ENCODE results near the gene PLSCR3. TPM values are rescaled to one million over a fixed set of nuclear protein-coding genes. Genes with fewer than 3 reads are reported as not detected.

PLSCR3 gene
- total RNA-seq, 1 experiment from 2014 or later, result 53.0 TPM

GRCh38 chr17:7442142-7442541 lies 47.8 kb upstream of the PLSCR3 start:
- CTCF ChIA-PET, result interaction anchor here (0.5 kb wide), 2 partner anchors 24 to 80 kb away, joined by 3 to 6 read pairs; no protein-coding TSS in a partner anchor
- no peak overlapping the region for H3K4me2 ChIP-seq
- no peak overlapping the region for H2AFZ ChIP-seq
- H3K36me3 ChIP-seq (ENCODE audit: low read depth), result no peaks in the 10 kb centered on the region
- H3K27me3 ChIP-seq (ENCODE audit: insufficient read depth, low read depth), result no peaks in the 10 kb centered on the region
- H3K27ac ChIP-seq, result no peak overlapping the region
- intact Hi-C loops (cut with micrococcal nuclease; ENCODE audit: unreplicated experiment), result no loop called here
- H3K4me3 ChIP-seq, result no peak overlapping the region
- H3K9me2 ChIP-seq (ENCODE audit: insufficient read depth), result no peaks in the 10 kb centered on the region
- DNase-seq, result no peak
- H3F3A ChIP-seq (ENCODE audit: insufficient read depth, low read depth), result 0 out of 2 replicates have a peak, but pooled peaks cover 3% of the 10 kb centered on the region
- TF ChIP-seq EZH2 (IDR thresholded peaks at IDR 0.05; ENCODE audit: low read depth) (no peak), CTCF (conservative IDR thresholded peaks at IDR 0.05) (no peak)
- no TSS peak for BruUV-seq (replicated peaks)
- POLR2A ChIA-PET (ENCODE audit: unreplicated experiment), result no interaction called here
- peaks cover 12% of the 10 kb centered on the region for H3K4me1 ChIP-seq (replicated peaks; ENCODE audit: insufficient read depth)
- no peaks in the 10 kb centered on the region for H3K9me3 ChIP-seq (ENCODE audit: insufficient read depth, low read depth)
- no peaks in the 10 kb centered on the region for H4K20me1 ChIP-seq (ENCODE audit: insufficient read depth)
- H3K79me2 ChIP-seq (ENCODE audit: low read depth), result peaks cover 4% of the 10 kb centered on the region; the same call in 1 of the 2 replicates

GRCh38 chr17:7441266-7441665 lies 46.9 kb upstream of the PLSCR3 start:
- Histone ChIP-seq H3K79me2 (ENCODE audit: low read depth) (peaks cover 6% of the 10 kb centered on the region; the same call in 1 of the 2 replicates), H3K27me3 (ENCODE audit: insufficient read depth, low read depth) (no peaks in the 10 kb centered on the region), H3K9me2 (ENCODE audit: insufficient read depth) (no peaks in the 10 kb centered on the region), H3K4me2 (no peak overlapping the region), H3K9me3 (ENCODE audit: insufficient read depth, low read depth) (no peaks in the 10 kb centered on the region), H3K4me3 (no peak overlapping the region), H3K36me3 (ENCODE audit: low read depth) (no peaks in the 10 kb centered on the region), H2AFZ (no peak overlapping the region), H4K20me1 (ENCODE audit: insufficient read depth) (no peaks in the 10 kb centered on the region), H3K27ac (no peak overlapping the region), H3K4me1 (replicated peaks; ENCODE audit: insufficient read depth) (peaks cover 17% of the 10 kb centered on the region), H3F3A (ENCODE audit: insufficient read depth, low read depth) (peaks cover 4% of the 10 kb centered on the region; the same call in 1 of the 2 replicates)
- intact Hi-C loops (cut with micrococcal nuclease; ENCODE audit: unreplicated experiment), result no loop called here
- BruUV-seq (replicated peaks), result no TSS peak
- CTCF ChIA-PET, result interaction anchor here (0.5 to 1.1 kb wide), 7 partner anchors 10 to 659 kb away, joined by 3 to 10 read pairs (median 3); no protein-coding TSS in a partner anchor
- TF ChIP-seq CTCF (conservative IDR thresholded peaks at IDR 0.05) (no peak), EZH2 (IDR thresholded peaks at IDR 0.05; ENCODE audit: low read depth) (no peak)
- POLR2A ChIA-PET (ENCODE audit: unreplicated experiment), result interaction anchor here (1.1 kb wide), 1 partner anchor 38 kb away, joined by 26 read pairs; the partner anchor contains the start of gene ZBTB4
- DNase-seq, result no peak

- H2AFZ ChIP-seq, result no peak overlapping the region
- no peak overlapping the region for H3K27ac ChIP-seq
- H3K9me3 ChIP-seq (ENCODE audit: insufficient read depth, low read depth), result no peaks in the 10 kb centered on the region
- CTCF ChIA-PET, result interaction anchor here (0.5 to 1.1 kb wide), 6 partner anchors 10 to 660 kb away, joined by 3 to 10 read pairs (median 3); no protein-coding TSS in a partner anchor
- BruUV-seq (replicated peaks), result no TSS peak
- POLR2A ChIA-PET (ENCODE audit: unreplicated experiment), result interaction anchor here (1.1 kb wide), 1 partner anchor 39 kb away, joined by 26 read pairs; the partner anchor contains the start of gene ZBTB4
- DNase-seq, result no peak
- no peak overlapping the region for H3K4me3 ChIP-seq
- peaks cover 8% of the 10 kb centered on the region; the same call in 1 of the 2 replicates for H3K79me2 ChIP-seq (ENCODE audit: low read depth)
- no peaks in the 10 kb centered on the region for H3K36me3 ChIP-seq (ENCODE audit: low read depth)
- intact Hi-C loops (cut with micrococcal nuclease; ENCODE audit: unreplicated experiment), result no loop called here
- TF ChIP-seq EZH2 (IDR thresholded peaks at IDR 0.05; ENCODE audit: low read depth) (no peak), CTCF (conservative IDR thresholded peaks at IDR 0.05) (no peak)
- peaks cover 9% of the 10 kb centered on the region; the same call in 1 of the 2 replicates for H3F3A ChIP-seq (ENCODE audit: insufficient read depth, low read depth)
- H3K9me2 ChIP-seq (ENCODE audit: insufficient read depth), result no peaks in the 10 kb centered on the region
- H3K27me3 ChIP-seq (ENCODE audit: insufficient read depth, low read depth), result no peaks in the 10 kb centered on the region
- peak overlapping the region; percentile 90; the same call in 1 of the 2 replicates for H3K4me2 ChIP-seq
- H3K4me1 ChIP-seq (replicated peaks; ENCODE audit: insufficient read depth), result peaks cover 19% of the 10 kb centered on the region
- H4K20me1 ChIP-seq (ENCODE audit: insufficient read depth), result no peaks in the 10 kb centered on the region
These were observed 46.5 kb upstream of the PLSCR3 start for GRCh38 chr17:7440834-7441195.
